A673 (cell line): ENCODE results near the gene DNM2.

Experiments
- CTCF ChIP-seq: fragments of 300-800, 200-600 bp; sonication (generic); conservative IDR thresholded peaks from 2 replicates; pipeline ENCODE4 v1.5.1; 2017; ENCODE audit warnings: low read depth, mild to moderate bottlenecking, antibody characterized with exemption, low read length, moderate library complexity, mixed read lengths
- EZH2 ChIP-seq: fragments of 200-600 bp; sonication (generic); IDR thresholded peaks from 2 replicates; pipeline ENCODE4 v1.6.1; 2017; ENCODE audit warnings: borderline replicate concordance, low read depth, mild to moderate bottlenecking, mixed read lengths, antibody characterized with exemption, low read length; ENCODE audit not compliant: poor library complexity, severe bottlenecking

- TF ChIP-seq CTCF: no peak
- TF ChIP-seq EZH2: no peak
Measured at GRCh38 chr19:10874024-10874423, 156.1 kb downstream of the DNM2 start.
